ENCODE results near the gene KERA.
"Not testable (repeated sequence)": the region's sequence is repeated elsewhere in the genome, so short reads cannot be mapped to it uniquely, and the experiment has no call there.

Gene KERA

GRCh38 chr12:91057368-91058165 lies at the start of gene KERA:
Gene KERA, minus strand, starts transcription at chr12:91058024. Its CDS starts 1,743 bp downstream, at chr12:91056281.
- no peak for DNase-seq

GRCh38 chr12:91106283-91106682 lies 48.5 kb upstream of the KERA start:
- no peak for DNase-seq

- DNase-seq: no peak
These were observed 48.0 kb upstream of the KERA start for GRCh38 chr12:91105807-91106206.

GRCh38 chr12:91104812-91105466 lies 47.1 kb upstream of the KERA start:
- no peak for DNase-seq

GRCh38 chr12:91103624-91104023 lies 45.8 kb upstream of the KERA start:
- DNase-seq: no peak

- no peak for DNase-seq
These were observed 45.3 kb upstream of the KERA start for GRCh38 chr12:91103101-91103500.

- no peak for DNase-seq
These were observed 43.1 kb upstream of the KERA start for GRCh38 chr12:91100906-91101305.

- no peak for DNase-seq
These were observed 42.0 kb upstream of the KERA start for GRCh38 chr12:91099836-91100235.

GRCh38 chr12:91099341-91099740 lies 41.5 kb upstream of the KERA start:
- DNase-seq: no peak

GRCh38 chr12:91098941-91099340 lies 41.1 kb upstream of the KERA start:
- no peak for DNase-seq

GRCh38 chr12:91098461-91098860 lies 40.6 kb upstream of the KERA start:
- DNase-seq: no peak

- DNase-seq: no peak
These were observed 37.1 kb upstream of the KERA start for GRCh38 chr12:91094957-91095356.

GRCh38 chr12:91094032-91094662 lies 36.3 kb upstream of the KERA start:
- DNase-seq: no peak

- DNase-seq: no peak
These were observed 35.5 kb upstream of the KERA start for GRCh38 chr12:91093341-91093740.

GRCh38 chr12:91091916-91092715 lies 34.3 kb upstream of the KERA start:
- DNase-seq: no peak

- not testable (repeated sequence) for DNase-seq
These were observed 32.1 kb upstream of the KERA start for GRCh38 chr12:91089953-91090352.

- DNase-seq: no peak
These were observed 22.2 kb upstream of the KERA start for GRCh38 chr12:91080041-91080440.

GRCh38 chr12:91078501-91078900 lies 20.7 kb upstream of the KERA start:
- no peak for DNase-seq

- no peak for DNase-seq
These were observed 19.6 kb upstream of the KERA start for GRCh38 chr12:91077228-91077954.

- DNase-seq: no peak
These were observed 17.0 kb upstream of the KERA start for GRCh38 chr12:91074851-91075250.

GRCh38 chr12:91074154-91074709 lies 16.4 kb upstream of the KERA start:
- no peak for DNase-seq

GRCh38 chr12:91073426-91073825 lies 15.6 kb upstream of the KERA start:
- no peak for DNase-seq
